Measurements from ENCODE around the gene PRKCH. TPM values are rescaled to one million over a fixed set of nuclear protein-coding genes. Genes with fewer than 3 reads are reported as not detected.

PRKCH gene
- total and polyA plus RNA-seq, 7 experiments from 2014 or later, result 191 to 359 (median 314) TPM

- Histone ChIP-seq H3K27me3 (ENCODE audit: control insufficient read depth in 2 of 2, insufficient read depth in 2 of 2, low read length in 2 of 2) (no peaks in the 10 kb centered on the region), H3K4me3 (ENCODE audit: low read length) (no peak overlapping the region), H3K4me1 (ENCODE audit: control insufficient read depth in 2 of 2, insufficient read depth in 2 of 2, low read length in 2 of 2) (peaks cover 52 to 78% of the 10 kb centered on the region in 2 donors), H3K36me3 (ENCODE audit: control insufficient read depth in 2 of 3, insufficient read depth in 3 of 3, low read length in 3 of 3) (peaks cover 0 to 21% (median 9%) of the 10 kb centered on the region in 3 experiments), H3K27ac (ENCODE audit: low read depth, low read length) (peak overlapping the region; percentile 78), H3K9me3 (ENCODE audit: control insufficient read depth in 2 of 3, low read length in 3 of 3) (no peaks in the 10 kb centered on the region)
- no peak for ATAC-seq
- POLR2A ChIA-PET, result interaction anchor here (0.9 to 1.4 kb wide), 6 partner anchors 11 to 146 kb away, joined by 3 to 8 read pairs (median 3); no protein-coding TSS in a partner anchor
- Mint-ChIP-seq H3K27me3 (no peaks in the 10 kb centered on the region), H3K9me3 (peaks cover 0 to 7% (median 0%) of the 10 kb centered on the region in 11 donors), H3K36me3 (peaks cover 6 to 48% (median 18%) of the 10 kb centered on the region in 5 donors), H3K27ac (peak overlapping the region in 6 of 9 donors; percentile 92 to 99 (median 97)), H3K4me3 (peak overlapping the region; percentile 58 to 88 (median 80)), H3K4me1 (peaks cover 71 to 95% (median 88%) of the 10 kb centered on the region in 7 donors)
- CTCF ChIA-PET, result interaction anchor here (1.2 to 2.6 kb wide), 3 partner anchors 27 to 335 kb away, joined by 3 to 9 read pairs (median 4); no protein-coding TSS in a partner anchor
- intact Hi-C loops (cut with micrococcal nuclease), result loop anchor here (1.0 to 2.0 kb wide), 6 partner anchors 7 to 159 kb away; no protein-coding TSS in a partner anchor
- no peak for DNase-seq
Measured at GRCh38 chr14:61502459-61503093, 181.2 kb downstream of the PRKCH start.

GRCh38 chr14:61503167-61503801 is 181.9 kb downstream of the PRKCH start:
- H3K36me3 Mint-ChIP-seq, result peaks cover 6 to 52% (median 20%) of the 10 kb centered on the region in 5 donors
- DNase-seq (peak in 8 of 9 donors; percentile 57 to 83 (median 67)), ATAC-seq (peak; percentile 91)
- peak overlapping the region; percentile 58 to 88 (median 80) for H3K4me3 Mint-ChIP-seq
- H3K4me1 ChIP-seq (ENCODE audit: control insufficient read depth in 2 of 2, insufficient read depth in 2 of 2, low read length in 2 of 2), result peaks cover 56 to 85% of the 10 kb centered on the region in 2 donors
- peak overlapping the region; percentile 78 for H3K27ac ChIP-seq (ENCODE audit: low read depth, low read length)
- H3K36me3 ChIP-seq (ENCODE audit: control insufficient read depth in 2 of 3, insufficient read depth in 3 of 3, low read length in 3 of 3), result peaks cover 0 to 20% (median 9%) of the 10 kb centered on the region in 3 experiments
- H3K27me3 Mint-ChIP-seq, result no peaks in the 10 kb centered on the region
- H3K27me3 ChIP-seq (ENCODE audit: control insufficient read depth in 2 of 2, insufficient read depth in 2 of 2, low read length in 2 of 2), result no peaks in the 10 kb centered on the region
- intact Hi-C loops (cut with micrococcal nuclease), result loop anchor here (1.0 to 2.0 kb wide), 6 partner anchors 8 to 158 kb away; no protein-coding TSS in a partner anchor
- H3K4me3 ChIP-seq (ENCODE audit: low read length), result peak overlapping the region; percentile 25
- peak overlapping the region in 6 of 9 donors; percentile 92 to 99 (median 97) for H3K27ac Mint-ChIP-seq
- H3K4me1 Mint-ChIP-seq, result peaks cover 78 to 100% (median 93%) of the 10 kb centered on the region in 7 donors
- no peaks in the 10 kb centered on the region for H3K9me3 ChIP-seq (ENCODE audit: control insufficient read depth in 2 of 3, low read length in 3 of 3)
- ChIA-PET POLR2A (interaction anchor here (0.7 to 1.5 kb wide), 12 partner anchors 12 to 227 kb away, joined by 3 to 9 read pairs (median 4); partner anchors contain the start of gene HIF1A), CTCF (interaction anchor here (1.1 to 2.6 kb wide), 5 partner anchors 10 to 335 kb away, joined by 3 to 9 read pairs (median 3); no protein-coding TSS in a partner anchor)
- H3K9me3 Mint-ChIP-seq, result peaks cover 0 to 7% (median 0%) of the 10 kb centered on the region in 11 donors

- intact Hi-C loops (cut with micrococcal nuclease), result loop anchor here in 1 of 2 donors (1.0 kb wide), 1 partner anchor 8 kb away; no protein-coding TSS in a partner anchor
- Histone ChIP-seq H3K9me3 (ENCODE audit: control insufficient read depth in 2 of 3, low read length in 3 of 3) (no peaks in the 10 kb centered on the region), H3K4me1 (ENCODE audit: control insufficient read depth in 2 of 2, insufficient read depth in 2 of 2, low read length in 2 of 2) (peaks cover 58 to 87% of the 10 kb centered on the region in 2 donors), H3K36me3 (ENCODE audit: control insufficient read depth in 2 of 3, insufficient read depth in 3 of 3, low read length in 3 of 3) (peaks cover 0 to 19% (median 9%) of the 10 kb centered on the region in 3 experiments), H3K27ac (ENCODE audit: low read depth, low read length) (peak overlapping the region; percentile 78), H3K4me3 (ENCODE audit: low read length) (no peak overlapping the region), H3K27me3 (ENCODE audit: control insufficient read depth in 2 of 2, insufficient read depth in 2 of 2, low read length in 2 of 2) (no peaks in the 10 kb centered on the region)
- DNase-seq, result peak in 6 of 9 donors; percentile 28 to 51 (median 43)
- Mint-ChIP-seq H3K27me3 (no peaks in the 10 kb centered on the region), H3K4me1 (peaks cover 77 to 100% (median 93%) of the 10 kb centered on the region in 7 donors), H3K9me3 (peaks cover 0 to 7% (median 0%) of the 10 kb centered on the region in 11 donors), H3K4me3 (peak overlapping the region; percentile 30 to 81 (median 77)), H3K27ac (peak overlapping the region in 6 of 9 donors; percentile 84 to 99 (median 96)), H3K36me3 (peaks cover 6 to 53% (median 13%) of the 10 kb centered on the region in 5 donors)
- ChIA-PET POLR2A (interaction anchor here (0.7 to 1.5 kb wide), 8 partner anchors 26 to 257 kb away, joined by 3 to 6 read pairs (median 4); partner anchors contain the start of gene HIF1A), CTCF (interaction anchor here (0.6 to 1.4 kb wide), 6 partner anchors 11 to 224 kb away, joined by 3 to 10 read pairs (median 3); no protein-coding TSS in a partner anchor)
- no peak for ATAC-seq
Measured at GRCh38 chr14:61504901-61505300, 183.5 kb downstream of the PRKCH start.

GRCh38 chr14:61505815-61506809 is 184.7 kb downstream of the PRKCH start:
- Histone ChIP-seq H3K36me3 (ENCODE audit: control insufficient read depth in 2 of 3, insufficient read depth in 3 of 3, low read length in 3 of 3) (peaks cover 0 to 19% (median 8%) of the 10 kb centered on the region in 3 experiments), H3K27ac (ENCODE audit: low read depth, low read length) (peak overlapping the region; percentile 61), H3K4me1 (ENCODE audit: control insufficient read depth in 2 of 2, insufficient read depth in 2 of 2, low read length in 2 of 2) (peaks cover 59 to 89% of the 10 kb centered on the region in 2 donors), H3K27me3 (ENCODE audit: control insufficient read depth in 2 of 2, insufficient read depth in 2 of 2, low read length in 2 of 2) (no peaks in the 10 kb centered on the region), H3K4me3 (ENCODE audit: low read length) (no peak overlapping the region), H3K9me3 (ENCODE audit: control insufficient read depth in 2 of 3, low read length in 3 of 3) (no peaks in the 10 kb centered on the region)
- Mint-ChIP-seq H3K36me3 (peaks cover 9 to 49% (median 17%) of the 10 kb centered on the region in 5 donors), H3K27ac (peak overlapping the region in 6 of 9 donors; percentile 47 to 99 (median 96)), H3K27me3 (no peaks in the 10 kb centered on the region), H3K4me1 (peaks cover 76 to 100% (median 93%) of the 10 kb centered on the region in 7 donors), H3K9me3 (peaks cover 0 to 7% (median 0%) of the 10 kb centered on the region in 11 donors), H3K4me3 (peak overlapping the region in 9 of 10 donors; percentile 24 to 81 (median 68))
- CTCF ChIA-PET, result interaction anchor here (0.6 to 1.4 kb wide), 5 partner anchors 12 to 223 kb away, joined by 3 to 4 read pairs (median 3); no protein-coding TSS in a partner anchor
- DNase-seq (no peak), ATAC-seq (no peak)
- POLR2A ChIA-PET, result interaction anchor here (0.8 to 1.5 kb wide), 6 partner anchors 27 to 256 kb away, joined by 3 to 6 read pairs (median 4); partner anchors contain the start of gene HIF1A
- intact Hi-C loops (cut with micrococcal nuclease), result loop anchor here in 1 of 2 donors (1.0 kb wide), 2 partner anchors 7 to 9 kb away; no protein-coding TSS in a partner anchor

GRCh38 chr14:61508526-61508925 is 187.1 kb downstream of the PRKCH start:
- peaks cover 10 to 50% (median 27%) of the 10 kb centered on the region in 5 donors for H3K36me3 Mint-ChIP-seq

More at GRCh38 chr14:61508526-61508925, 187.1 kb downstream of the PRKCH start:
- Mint-ChIP-seq H3K9me3 (peaks cover 0 to 7% (median 0%) of the 10 kb centered on the region in 11 donors), H3K27me3 (no peaks in the 10 kb centered on the region), H3K4me3 (peak overlapping the region in 9 of 10 donors; percentile 19 to 76 (median 44)), H3K4me1 (peaks cover 65 to 99% (median 92%) of the 10 kb centered on the region in 7 donors), H3K27ac (peak overlapping the region in 6 of 9 donors; percentile 43 to 97 (median 89))
- peaks cover 44 to 79% of the 10 kb centered on the region in 2 donors for H3K4me1 ChIP-seq (ENCODE audit: control insufficient read depth in 2 of 2, insufficient read depth in 2 of 2, low read length in 2 of 2)
- peaks cover 0 to 26% (median 10%) of the 10 kb centered on the region in 3 experiments for H3K36me3 ChIP-seq (ENCODE audit: control insufficient read depth in 2 of 3, insufficient read depth in 3 of 3, low read length in 3 of 3)
- CTCF ChIA-PET, result interaction anchor here (0.9 kb wide), 1 partner anchor 23 kb away, joined by 5 read pairs; no protein-coding TSS in a partner anchor
- no peak overlapping the region for H3K4me3 ChIP-seq (ENCODE audit: low read length)
- H3K27me3 ChIP-seq (ENCODE audit: control insufficient read depth in 2 of 2, insufficient read depth in 2 of 2, low read length in 2 of 2), result no peaks in the 10 kb centered on the region
- DNase-seq, result no peak
- intact Hi-C loops (cut with micrococcal nuclease), result loop anchor here in 1 of 2 donors (1.0 kb wide), 1 partner anchor 9 kb away; no protein-coding TSS in a partner anchor
- H3K27ac ChIP-seq (ENCODE audit: low read depth, low read length), result no peak overlapping the region
- no peaks in the 10 kb centered on the region for H3K9me3 ChIP-seq (ENCODE audit: control insufficient read depth in 2 of 3, low read length in 3 of 3)
- POLR2A ChIA-PET, result interaction anchor here (1.0 kb wide), 1 partner anchor 29 kb away, joined by 3 read pairs; no protein-coding TSS in a partner anchor
- no peak for ATAC-seq

Data from naive thymus-derived CD4-positive, alpha-beta T cell (primary cell).